HepG2 (cell line): ENCODE data around the gene VARS1. TPM values are rescaled to one million over a fixed set of nuclear protein-coding genes. Genes with fewer than 3 reads are reported as not detected.

Experiments
- HDAC6 ChIP-seq: fragments of 200-600 bp; sonication (generic); IDR thresholded peaks from 2 replicates; pipeline ENCODE4 v1.7.0; 2017; ENCODE audit warnings: mild to moderate bottlenecking, antibody characterized with exemption, low read length, low read depth
- HMG20B ChIP-seq: conservative IDR thresholded peaks from 2 replicates; pipeline ENCODE4 v1.6.1; 2016; ENCODE audit warnings: missing genetic modification reagents, missing compliant biosample characterization
- HNRNPL ChIP-seq: fragments of 200-400 bp; formaldehyde crosslinking; IDR thresholded peaks from 2 replicates; pipeline ENCODE4 v1.6.1; 2017; ENCODE audit warnings: mild to moderate bottlenecking, low read depth, low read length
- TRIM24 ChIP-seq: sonication (generic); formaldehyde crosslinking; IDR thresholded peaks from 2 replicates; pipeline ENCODE4 v1.8.0; 2022; ENCODE audit warnings: mild to moderate bottlenecking, missing genetic modification reagents
- ZNF101 ChIP-seq: sonication (generic); formaldehyde crosslinking; IDR thresholded peaks from 2 replicates; pipeline ENCODE4 v1.4.0; 2020; ENCODE audit warnings: mild to moderate bottlenecking, low read depth, missing genetic modification reagents, borderline replicate concordance
- ZNF260 ChIP-seq: sonication (generic); formaldehyde crosslinking; IDR thresholded peaks from 2 replicates; pipeline ENCODE4 v1.4.0; 2020; ENCODE audit warnings: missing genetic modification reagents, low read depth, mild to moderate bottlenecking, borderline replicate concordance
- ZNF577 ChIP-seq: sonication (generic); formaldehyde crosslinking; IDR thresholded peaks from 2 replicates; pipeline ENCODE4 v1.4.0; 2020; ENCODE audit warnings: mild to moderate bottlenecking, low read depth, missing genetic modification reagents, borderline replicate concordance
- ZNF761 ChIP-seq: sonication (generic); formaldehyde crosslinking; conservative IDR thresholded peaks from 2 replicates; pipeline ENCODE4 v1.4.0; 2020; ENCODE audit warnings: mild to moderate bottlenecking, missing genetic modification reagents
- polyA plus RNA-seq, 8 experiments: library from polyadenylated mRNA; depleted of rRNA in 3 of 8; stranded (reverse) in 7 of 8; unstranded in 1 of 8; fragments of >200 nt; fragmentation: Illumina TruSeq in 4 of 8; extraction: Trizol in 4 of 8; gene quantifications; 2 replicates each; pipeline versions ENCODE4 v1.2.1 to v1.2.3, GENCODE V29; 2011 to 2016; ENCODE audit warnings: low read depth in 4 of 8, missing spikeins in 1 of 8, mixed read lengths in 1 of 8; ENCODE audit not compliant: insufficient read depth in 1 of 8
- total RNA-seq, 5 experiments: library from RNA; depleted of rRNA; stranded (reverse); fragments of >200 nt; fragmentation: Illumina TruSeq; extraction: Trizol; gene quantifications; 2 replicates each; pipeline ENCODE4 v1.2.3, GENCODE V29; 2016; ENCODE audit warnings: low read depth in 1 of 5
- TF ChIP-seq, protein P1 (sequence below): sonication (generic); formaldehyde crosslinking; IDR thresholded peaks from 2 replicates; pipeline ENCODE4 v1.8.1; 2023; ENCODE audit warnings: mild to moderate bottlenecking, missing genetic modification reagents
- TF ChIP-seq, protein P2 (sequence below): IDR thresholded peaks from 2 replicates; pipeline ENCODE4 v1.6.1; 2012; ENCODE audit warnings: low read length, improper control_type of control experiment
- TF ChIP-seq, protein P3 (sequence below): sonication (generic); formaldehyde crosslinking; IDR thresholded peaks from 2 replicates; pipeline ENCODE4 v1.5.0; 2020; ENCODE audit warnings: mild to moderate bottlenecking, low read depth, missing genetic modification reagents, borderline replicate concordance
- TF ChIP-seq, protein P4 (sequence below): sonication (generic); formaldehyde crosslinking; IDR thresholded peaks from 2 replicates; pipeline ENCODE4 v1.5.0; 2020; ENCODE audit warnings: mild to moderate bottlenecking, missing genetic modification reagents
- TF ChIP-seq, protein P5 (sequence below): sonication (generic); formaldehyde crosslinking; IDR thresholded peaks from 2 replicates; pipeline ENCODE4 v1.9.0; 2022; ENCODE audit warnings: low read depth, missing genetic modification reagents
- TF ChIP-seq, protein P6 (sequence below): IDR thresholded peaks from 2 replicates; pipeline ENCODE4 v1.6.1; 2016; ENCODE audit warnings: mild to moderate bottlenecking, missing biosample characterization, missing genetic modification reagents

Gene VARS1
- total and polyA plus RNA-seq, 2 of the 13 experiments (the other 11 are each of a cell fraction or from before 2014, with no cell fraction given), result 14.7 to 56.1 TPM

DNA sequence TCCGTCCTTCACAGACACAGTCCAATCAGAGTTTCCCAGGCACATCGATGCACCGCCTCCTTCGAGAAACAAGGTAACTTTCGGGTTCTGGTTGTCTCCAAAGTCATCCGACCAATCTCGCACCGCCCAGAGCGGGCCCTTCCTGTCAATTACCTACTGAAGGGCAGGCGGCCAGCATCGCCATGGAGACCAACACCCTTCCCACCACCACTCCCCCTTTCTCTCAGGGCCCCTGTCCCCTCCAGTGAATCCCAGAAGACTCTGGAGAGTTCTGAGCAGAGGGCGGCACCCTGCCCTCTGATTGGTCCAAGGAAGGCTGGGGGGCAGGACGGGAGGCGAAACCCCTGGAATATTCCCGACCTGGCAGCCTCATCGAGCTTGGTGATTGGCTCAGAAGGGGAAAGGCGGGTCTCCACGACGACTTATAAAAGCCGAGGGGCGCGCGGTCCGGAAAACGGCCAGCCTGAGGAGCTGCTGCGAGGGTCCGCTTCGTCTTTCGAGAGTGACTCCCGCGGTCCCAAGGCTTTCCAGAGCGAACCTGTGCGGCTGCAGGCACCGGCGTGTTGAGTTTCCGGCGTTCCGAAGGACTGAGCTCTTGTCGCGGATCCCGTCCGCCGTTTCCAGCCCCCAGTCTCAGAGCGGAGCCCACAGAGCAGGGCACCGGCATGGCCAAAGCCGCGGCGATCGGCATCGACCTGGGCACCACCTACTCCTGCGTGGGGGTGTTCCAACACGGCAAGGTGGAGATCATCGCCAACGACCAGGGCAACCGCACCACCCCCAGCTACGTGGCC, 31.9 kb upstream of the VARS1 start, which contains the start of gene HSPA1B (continued):
- TF ChIP-seq, protein P1, sequence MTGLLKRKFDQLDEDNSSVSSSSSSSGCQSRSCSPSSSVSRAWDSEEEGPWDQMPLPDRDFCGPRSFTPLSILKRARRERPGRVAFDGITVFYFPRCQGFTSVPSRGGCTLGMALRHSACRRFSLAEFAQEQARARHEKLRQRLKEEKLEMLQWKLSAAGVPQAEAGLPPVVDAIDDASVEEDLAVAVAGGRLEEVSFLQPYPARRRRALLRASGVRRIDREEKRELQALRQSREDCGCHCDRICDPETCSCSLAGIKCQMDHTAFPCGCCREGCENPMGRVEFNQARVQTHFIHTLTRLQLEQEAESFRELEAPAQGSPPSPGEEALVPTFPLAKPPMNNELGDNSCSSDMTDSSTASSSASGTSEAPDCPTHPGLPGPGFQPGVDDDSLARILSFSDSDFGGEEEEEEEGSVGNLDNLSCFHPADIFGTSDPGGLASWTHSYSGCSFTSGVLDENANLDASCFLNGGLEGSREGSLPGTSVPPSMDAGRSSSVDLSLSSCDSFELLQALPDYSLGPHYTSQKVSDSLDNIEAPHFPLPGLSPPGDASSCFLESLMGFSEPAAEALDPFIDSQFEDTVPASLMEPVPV (CRISPR knock-in tag), result peak; percentile 79
- TF ChIP-seq, protein P2, sequence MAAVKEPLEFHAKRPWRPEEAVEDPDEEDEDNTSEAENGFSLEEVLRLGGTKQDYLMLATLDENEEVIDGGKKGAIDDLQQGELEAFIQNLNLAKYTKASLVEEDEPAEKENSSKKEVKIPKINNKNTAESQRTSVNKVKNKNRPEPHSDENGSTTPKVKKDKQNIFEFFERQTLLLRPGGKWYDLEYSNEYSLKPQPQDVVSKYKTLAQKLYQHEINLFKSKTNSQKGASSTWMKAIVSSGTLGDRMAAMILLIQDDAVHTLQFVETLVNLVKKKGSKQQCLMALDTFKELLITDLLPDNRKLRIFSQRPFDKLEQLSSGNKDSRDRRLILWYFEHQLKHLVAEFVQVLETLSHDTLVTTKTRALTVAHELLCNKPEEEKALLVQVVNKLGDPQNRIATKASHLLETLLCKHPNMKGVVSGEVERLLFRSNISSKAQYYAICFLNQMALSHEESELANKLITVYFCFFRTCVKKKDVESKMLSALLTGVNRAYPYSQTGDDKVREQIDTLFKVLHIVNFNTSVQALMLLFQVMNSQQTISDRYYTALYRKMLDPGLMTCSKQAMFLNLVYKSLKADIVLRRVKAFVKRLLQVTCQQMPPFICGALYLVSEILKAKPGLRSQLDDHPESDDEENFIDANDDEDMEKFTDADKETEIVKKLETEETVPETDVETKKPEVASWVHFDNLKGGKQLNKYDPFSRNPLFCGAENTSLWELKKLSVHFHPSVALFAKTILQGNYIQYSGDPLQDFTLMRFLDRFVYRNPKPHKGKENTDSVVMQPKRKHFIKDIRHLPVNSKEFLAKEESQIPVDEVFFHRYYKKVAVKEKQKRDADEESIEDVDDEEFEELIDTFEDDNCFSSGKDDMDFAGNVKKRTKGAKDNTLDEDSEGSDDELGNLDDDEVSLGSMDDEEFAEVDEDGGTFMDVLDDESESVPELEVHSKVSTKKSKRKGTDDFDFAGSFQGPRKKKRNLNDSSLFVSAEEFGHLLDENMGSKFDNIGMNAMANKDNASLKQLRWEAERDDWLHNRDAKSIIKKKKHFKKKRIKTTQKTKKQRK, result 0 out of 2 replicates have a peak, but pooled peaks have one; percentile 33
- TF ChIP-seq, protein P3, sequence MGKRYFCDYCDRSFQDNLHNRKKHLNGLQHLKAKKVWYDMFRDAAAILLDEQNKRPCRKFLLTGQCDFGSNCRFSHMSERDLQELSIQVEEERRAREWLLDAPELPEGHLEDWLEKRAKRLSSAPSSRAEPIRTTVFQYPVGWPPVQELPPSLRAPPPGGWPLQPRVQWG (CRISPR knock-in tag), result no peak
- TF ChIP-seq, protein P4, sequence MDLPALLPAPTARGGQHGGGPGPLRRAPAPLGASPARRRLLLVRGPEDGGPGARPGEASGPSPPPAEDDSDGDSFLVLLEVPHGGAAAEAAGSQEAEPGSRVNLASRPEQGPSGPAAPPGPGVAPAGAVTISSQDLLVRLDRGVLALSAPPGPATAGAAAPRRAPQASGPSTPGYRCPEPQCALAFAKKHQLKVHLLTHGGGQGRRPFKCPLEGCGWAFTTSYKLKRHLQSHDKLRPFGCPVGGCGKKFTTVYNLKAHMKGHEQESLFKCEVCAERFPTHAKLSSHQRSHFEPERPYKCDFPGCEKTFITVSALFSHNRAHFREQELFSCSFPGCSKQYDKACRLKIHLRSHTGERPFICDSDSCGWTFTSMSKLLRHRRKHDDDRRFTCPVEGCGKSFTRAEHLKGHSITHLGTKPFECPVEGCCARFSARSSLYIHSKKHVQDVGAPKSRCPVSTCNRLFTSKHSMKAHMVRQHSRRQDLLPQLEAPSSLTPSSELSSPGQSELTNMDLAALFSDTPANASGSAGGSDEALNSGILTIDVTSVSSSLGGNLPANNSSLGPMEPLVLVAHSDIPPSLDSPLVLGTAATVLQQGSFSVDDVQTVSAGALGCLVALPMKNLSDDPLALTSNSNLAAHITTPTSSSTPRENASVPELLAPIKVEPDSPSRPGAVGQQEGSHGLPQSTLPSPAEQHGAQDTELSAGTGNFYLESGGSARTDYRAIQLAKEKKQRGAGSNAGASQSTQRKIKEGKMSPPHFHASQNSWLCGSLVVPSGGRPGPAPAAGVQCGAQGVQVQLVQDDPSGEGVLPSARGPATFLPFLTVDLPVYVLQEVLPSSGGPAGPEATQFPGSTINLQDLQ (CRISPR knock-in tag), result no peak; the same call in 1 of the 2 replicates
- TF ChIP-seq ZNF260 (CRISPR knock-in tag) (no peak), ZNF101 (CRISPR knock-in tag) (no peak), HDAC6 (no peak), HNRNPL (peak; percentile 74; the same call in 1 of the 2 replicates), TRIM24 (CRISPR knock-in tag) (no peak), ZNF761 (CRISPR knock-in tag) (no peak), ZNF577 (no peak), HMG20B (peak; percentile 70)
- TF ChIP-seq, protein P5, sequence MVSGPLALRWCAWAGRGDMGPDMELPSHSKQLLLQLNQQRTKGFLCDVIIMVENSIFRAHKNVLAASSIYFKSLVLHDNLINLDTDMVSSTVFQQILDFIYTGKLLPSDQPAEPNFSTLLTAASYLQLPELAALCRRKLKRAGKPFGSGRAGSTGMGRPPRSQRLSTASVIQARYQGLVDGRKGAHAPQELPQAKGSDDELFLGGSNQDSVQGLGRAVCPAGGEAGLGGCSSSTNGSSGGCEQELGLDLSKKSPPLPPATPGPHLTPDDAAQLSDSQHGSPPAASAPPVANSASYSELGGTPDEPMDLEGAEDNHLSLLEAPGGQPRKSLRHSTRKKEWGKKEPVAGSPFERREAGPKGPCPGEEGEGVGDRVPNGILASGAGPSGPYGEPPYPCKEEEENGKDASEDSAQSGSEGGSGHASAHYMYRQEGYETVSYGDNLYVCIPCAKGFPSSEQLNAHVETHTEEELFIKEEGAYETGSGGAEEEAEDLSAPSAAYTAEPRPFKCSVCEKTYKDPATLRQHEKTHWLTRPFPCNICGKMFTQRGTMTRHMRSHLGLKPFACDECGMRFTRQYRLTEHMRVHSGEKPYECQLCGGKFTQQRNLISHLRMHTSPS, result peak; percentile 74
- TF ChIP-seq, protein P6, sequence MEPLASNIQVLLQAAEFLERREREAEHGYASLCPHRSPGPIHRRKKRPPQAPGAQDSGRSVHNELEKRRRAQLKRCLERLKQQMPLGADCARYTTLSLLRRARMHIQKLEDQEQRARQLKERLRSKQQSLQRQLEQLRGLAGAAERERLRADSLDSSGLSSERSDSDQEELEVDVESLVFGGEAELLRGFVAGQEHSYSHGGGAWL, result peak; percentile 92
